Measurements from ENCODE around the gene IGSF1.

The IGSF1 gene, protein sequence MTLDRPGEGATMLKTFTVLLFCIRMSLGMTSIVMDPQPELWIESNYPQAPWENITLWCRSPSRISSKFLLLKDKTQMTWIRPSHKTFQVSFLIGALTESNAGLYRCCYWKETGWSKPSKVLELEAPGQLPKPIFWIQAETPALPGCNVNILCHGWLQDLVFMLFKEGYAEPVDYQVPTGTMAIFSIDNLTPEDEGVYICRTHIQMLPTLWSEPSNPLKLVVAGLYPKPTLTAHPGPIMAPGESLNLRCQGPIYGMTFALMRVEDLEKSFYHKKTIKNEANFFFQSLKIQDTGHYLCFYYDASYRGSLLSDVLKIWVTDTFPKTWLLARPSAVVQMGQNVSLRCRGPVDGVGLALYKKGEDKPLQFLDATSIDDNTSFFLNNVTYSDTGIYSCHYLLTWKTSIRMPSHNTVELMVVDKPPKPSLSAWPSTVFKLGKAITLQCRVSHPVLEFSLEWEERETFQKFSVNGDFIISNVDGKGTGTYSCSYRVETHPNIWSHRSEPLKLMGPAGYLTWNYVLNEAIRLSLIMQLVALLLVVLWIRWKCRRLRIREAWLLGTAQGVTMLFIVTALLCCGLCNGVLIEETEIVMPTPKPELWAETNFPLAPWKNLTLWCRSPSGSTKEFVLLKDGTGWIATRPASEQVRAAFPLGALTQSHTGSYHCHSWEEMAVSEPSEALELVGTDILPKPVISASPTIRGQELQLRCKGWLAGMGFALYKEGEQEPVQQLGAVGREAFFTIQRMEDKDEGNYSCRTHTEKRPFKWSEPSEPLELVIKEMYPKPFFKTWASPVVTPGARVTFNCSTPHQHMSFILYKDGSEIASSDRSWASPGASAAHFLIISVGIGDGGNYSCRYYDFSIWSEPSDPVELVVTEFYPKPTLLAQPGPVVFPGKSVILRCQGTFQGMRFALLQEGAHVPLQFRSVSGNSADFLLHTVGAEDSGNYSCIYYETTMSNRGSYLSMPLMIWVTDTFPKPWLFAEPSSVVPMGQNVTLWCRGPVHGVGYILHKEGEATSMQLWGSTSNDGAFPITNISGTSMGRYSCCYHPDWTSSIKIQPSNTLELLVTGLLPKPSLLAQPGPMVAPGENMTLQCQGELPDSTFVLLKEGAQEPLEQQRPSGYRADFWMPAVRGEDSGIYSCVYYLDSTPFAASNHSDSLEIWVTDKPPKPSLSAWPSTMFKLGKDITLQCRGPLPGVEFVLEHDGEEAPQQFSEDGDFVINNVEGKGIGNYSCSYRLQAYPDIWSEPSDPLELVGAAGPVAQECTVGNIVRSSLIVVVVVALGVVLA (N-terminal part only)

GRCh38 chrX:131288738-131289511 is at the start of gene IGSF1:
Gene IGSF1, minus strand, starts transcription at chrX:131289306. Its CDS starts 2,632 bp downstream, at chrX:131286674.
- DNase-seq (ENCODE audit: low read depth), result no peak

DNA sequence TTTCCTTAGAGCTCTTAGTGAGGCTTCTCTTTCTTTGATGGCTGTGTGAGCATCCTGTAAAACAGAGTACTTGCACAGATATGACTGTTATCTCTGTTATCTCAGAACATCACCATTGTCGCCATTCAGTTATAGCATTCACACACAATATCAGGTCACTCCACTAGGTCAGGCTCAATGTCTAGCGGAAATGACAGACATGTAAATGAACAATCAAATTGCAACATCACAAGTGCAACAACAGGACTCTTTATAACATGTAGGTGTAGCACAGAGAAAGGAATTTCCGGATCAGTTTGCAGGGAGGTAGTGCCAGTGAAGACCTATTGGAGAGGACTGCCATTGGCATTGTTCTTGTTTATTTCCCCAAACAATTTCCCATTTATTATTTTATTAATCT is 43.2 kb upstream of the IGSF1 start:
- DNase-seq (ENCODE audit: low read depth), result no peak

GRCh38 chrX:131331152-131331551 is 42.0 kb upstream of the IGSF1 start:
- no peak for DNase-seq (ENCODE audit: low read depth)

DNA sequence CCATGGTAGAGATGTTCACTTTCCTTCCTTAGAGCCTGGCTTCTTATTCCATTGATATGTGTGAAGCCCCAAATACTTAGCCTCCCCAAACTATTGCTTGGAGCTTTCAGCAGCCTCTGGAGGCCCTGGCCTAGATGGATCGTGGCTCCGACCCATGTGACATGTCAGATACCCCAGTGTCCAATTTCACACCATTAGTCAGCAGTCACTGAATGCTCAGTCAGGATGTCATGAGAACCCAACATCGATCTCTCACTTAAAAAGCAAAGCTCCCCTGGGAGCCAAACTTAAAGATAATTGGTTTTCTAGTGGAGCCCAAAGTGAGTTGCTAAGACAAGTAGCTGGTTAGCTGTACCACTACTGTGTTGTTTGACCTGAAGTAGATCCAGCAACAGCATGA is 41.6 kb upstream of the IGSF1 start:
- DNase-seq (ENCODE audit: low read depth), result no peak

GRCh38 chrX:131322651-131323050 is 33.5 kb upstream of the IGSF1 start:
- no peak for DNase-seq (ENCODE audit: low read depth)

GRCh38 chrX:131317326-131317725 is 28.2 kb upstream of the IGSF1 start:
- DNase-seq (ENCODE audit: low read depth), result no peak

- no peak for DNase-seq (ENCODE audit: low read depth)
Measured at GRCh38 chrX:131316260-131316659, 27.2 kb upstream of the IGSF1 start.

GRCh38 chrX:131308980-131309379 is 19.9 kb upstream of the IGSF1 start:
- DNase-seq (ENCODE audit: low read depth), result no peak

- DNase-seq (ENCODE audit: low read depth), result no peak
Measured at GRCh38 chrX:131306601-131307000, 17.5 kb upstream of the IGSF1 start.

DNA sequence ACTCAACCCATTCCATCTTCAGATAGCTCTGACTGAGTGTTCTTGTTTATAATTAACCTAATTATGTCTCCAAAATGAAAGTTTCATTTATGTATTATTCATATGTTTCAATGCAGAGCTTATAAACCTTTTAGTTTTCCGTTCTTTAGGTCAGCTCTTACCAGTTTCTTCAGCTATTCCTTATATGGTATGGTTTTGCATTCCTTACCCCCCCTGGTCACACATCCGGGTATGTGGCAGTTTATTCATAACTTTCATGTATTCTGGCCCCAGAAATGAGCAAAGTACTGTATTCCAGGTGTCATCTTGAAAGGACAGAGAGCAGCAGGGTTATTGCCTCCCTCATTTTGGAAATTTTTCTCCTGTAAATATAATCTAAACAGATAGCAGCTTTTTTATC is 16.8 kb upstream of the IGSF1 start:
- no peak for DNase-seq (ENCODE audit: low read depth)

DNA sequence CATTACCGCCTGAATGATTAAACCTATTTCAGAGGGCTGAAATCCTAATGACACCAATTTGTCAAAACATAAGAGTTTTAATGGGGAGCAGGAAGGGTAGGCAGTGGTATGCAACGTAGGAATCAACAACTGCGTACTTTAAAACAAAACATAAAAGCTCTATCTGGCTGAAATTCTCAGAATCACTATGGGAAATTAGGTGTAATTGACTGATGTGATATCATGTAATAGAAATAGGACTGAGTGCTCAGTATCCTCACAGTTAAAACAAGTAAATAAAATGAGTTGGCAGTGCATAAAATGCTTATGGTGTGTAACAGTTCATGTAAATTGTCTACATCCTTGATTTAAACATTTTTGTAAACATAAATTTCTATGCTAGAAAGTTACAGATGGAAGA is 13.6 kb upstream of the IGSF1 start:
- no peak for DNase-seq (ENCODE audit: low read depth)

- DNase-seq (ENCODE audit: low read depth), result no peak
Measured at GRCh38 chrX:131301155-131301554, 12.0 kb upstream of the IGSF1 start.

DNA sequence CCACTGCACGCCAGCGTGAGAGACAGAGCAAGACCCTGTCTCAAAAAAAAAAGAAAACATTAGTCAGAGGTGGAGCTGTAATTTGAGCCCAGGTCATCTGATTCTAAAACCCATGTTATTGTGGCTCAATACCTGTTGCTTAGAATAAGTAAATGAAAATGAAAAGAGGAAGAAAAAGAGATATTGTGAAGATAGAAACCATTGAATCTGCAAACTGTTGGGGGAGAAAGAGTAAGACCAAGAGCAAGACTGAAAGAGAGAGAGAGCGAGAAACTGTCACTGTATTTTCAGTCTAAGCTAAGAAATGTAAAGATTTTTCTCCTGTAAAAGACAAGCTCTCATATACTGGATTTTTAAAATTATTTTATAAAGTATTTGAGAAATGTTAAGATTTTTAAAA is 9.7 kb upstream of the IGSF1 start:
- DNase-seq (ENCODE audit: low read depth), result no peak

DNA sequence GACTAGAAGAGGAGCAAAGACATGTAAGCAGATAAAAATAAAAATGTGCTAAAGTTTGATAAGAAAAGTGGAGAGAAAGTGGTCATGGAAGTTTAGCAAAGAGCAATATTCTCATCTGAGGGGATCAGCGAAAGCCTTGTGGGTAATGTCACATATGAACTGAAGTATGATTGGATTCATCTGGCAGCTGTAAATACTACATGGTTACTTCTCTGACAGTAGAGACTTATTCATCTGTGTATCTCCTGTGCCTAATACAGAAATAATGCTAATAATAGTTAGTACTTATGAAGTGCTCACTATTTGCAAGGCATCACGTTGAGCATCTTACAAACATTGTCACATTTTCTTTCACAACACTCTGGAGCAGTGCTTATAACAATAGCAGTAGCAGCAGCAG is 8.9 kb upstream of the IGSF1 start:
- no peak for DNase-seq (ENCODE audit: low read depth)

- DNase-seq (ENCODE audit: low read depth), result no peak
Measured at GRCh38 chrX:131289527-131289926, 421 bp upstream of the IGSF1 start.

DNA sequence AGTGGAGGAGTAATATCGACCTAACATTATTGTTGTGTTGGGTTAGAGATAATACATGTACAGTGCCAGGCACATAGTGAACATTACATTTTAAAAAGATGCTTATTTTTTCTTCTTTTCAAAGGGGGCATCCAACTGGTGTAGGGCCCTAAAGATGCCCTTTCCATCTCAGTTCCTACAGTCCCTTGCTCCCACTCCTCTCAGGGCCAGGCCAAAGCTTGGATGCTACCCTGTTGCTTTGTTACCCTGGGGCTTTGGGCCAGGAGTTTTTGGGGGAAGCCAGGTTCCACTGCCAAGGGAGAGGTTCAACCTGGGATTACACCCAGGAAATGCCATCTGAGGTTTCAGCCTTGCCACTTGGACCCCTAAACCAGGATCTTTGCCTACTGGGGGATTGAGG is 918 bp downstream of the IGSF1 start:
- no peak for DNase-seq (ENCODE audit: low read depth)

DNA sequence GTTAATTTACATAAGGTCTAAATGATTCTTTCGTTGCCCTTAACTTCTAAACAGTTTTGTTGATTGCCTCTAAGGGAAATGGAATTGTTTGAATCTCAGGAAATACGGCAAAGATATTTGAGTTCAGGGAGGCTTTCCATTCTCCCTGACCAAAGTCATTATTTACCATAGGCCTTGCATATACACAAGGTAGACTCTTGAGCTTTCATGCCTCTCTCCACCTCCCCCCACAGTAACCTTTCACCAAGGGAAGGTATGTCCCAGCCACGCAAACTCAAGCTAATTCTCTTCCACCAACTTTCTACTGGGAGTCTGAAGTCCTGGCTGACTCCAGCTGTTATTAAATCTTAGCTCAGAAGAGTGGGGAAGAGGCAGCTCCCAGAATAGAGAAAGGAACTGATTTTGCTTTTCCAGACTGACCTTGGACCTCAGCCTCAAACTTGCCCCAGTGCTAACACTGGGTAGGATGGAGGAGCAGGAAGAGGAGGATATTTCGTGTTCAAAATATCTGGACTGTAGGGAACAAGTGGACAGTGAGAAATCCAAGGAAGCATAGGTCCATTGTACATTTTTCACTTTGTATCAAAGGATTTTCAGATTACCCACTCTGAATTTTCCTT is 1.4 kb downstream of the IGSF1 start:
- DNase-seq (ENCODE audit: low read depth), result no peak

DNA sequence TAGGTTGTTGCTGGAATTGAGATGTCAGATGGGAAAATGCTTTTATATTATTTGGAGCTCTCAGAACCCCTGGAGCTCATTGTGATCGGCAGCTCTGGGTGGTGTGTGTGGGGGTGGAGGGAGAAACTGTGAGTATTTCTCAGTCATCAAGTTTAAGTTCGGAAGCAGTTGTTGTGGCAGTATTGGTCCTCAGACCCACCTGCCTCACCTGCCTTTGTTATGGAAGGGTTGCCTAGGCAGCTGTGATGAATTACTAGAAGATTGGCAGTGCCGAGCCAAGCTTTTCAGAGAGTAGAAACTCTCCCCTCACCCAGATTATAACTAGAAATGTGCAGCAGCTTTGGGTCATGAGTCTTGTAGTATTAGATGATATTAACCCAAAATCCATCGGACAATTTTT is 9.5 kb downstream of the IGSF1 start:
- DNase-seq (ENCODE audit: low read depth), result no peak

DNA sequence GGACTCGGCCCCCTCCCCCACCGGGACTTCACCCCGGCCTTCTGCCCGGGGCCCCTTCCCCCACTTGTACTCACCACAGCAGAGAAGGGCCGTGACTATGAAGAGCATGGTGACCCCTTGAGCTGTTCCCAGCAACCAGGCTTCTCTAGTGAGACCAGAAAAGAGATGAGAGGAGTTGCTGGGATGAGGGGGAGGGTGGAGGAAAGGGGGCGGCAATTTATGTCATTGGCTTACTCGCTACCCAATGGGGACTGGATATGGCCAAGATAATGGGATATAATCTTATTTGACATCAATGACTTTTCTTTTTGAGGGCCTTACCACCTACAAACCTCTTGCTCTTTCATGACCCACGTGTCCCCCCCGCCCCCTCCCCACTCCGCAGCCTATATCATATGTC is 9.9 kb downstream of the IGSF1 start:
- DNase-seq (ENCODE audit: low read depth), result no peak

- no peak for DNase-seq (ENCODE audit: low read depth)
Measured at GRCh38 chrX:131277543-131278136, 11.5 kb downstream of the IGSF1 start.

DNA sequence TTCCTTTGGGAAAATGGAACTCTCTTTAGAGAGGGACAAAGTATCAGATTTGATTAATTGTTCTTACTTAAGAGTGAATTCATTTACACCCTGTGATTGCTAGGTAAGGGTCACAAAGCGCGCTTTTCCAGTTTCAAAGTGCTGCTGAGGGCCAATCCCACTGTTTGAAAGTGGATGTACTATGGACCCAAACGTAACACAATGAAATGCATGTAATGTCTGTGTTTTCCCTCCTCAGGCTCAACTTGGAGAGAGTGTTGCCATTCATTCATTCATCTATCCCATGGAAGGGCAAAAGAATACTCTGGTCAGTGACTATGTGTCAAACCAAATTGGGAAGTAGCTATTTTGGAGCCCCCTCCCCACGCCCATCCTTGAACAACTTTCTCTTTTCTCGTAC is 16.1 kb downstream of the IGSF1 start:
- no peak for DNase-seq (ENCODE audit: low read depth)

All from stimulated activated CD8-positive, alpha-beta memory T cell treated with anti-CD3 and anti-CD28 coated beads, Interleukin-4, amount 100 ng/mL, for 24 hours (primary cell).